Panc1 (cell line): ENCODE results near the gene ZNF273. TPM values are rescaled to one million over a fixed set of nuclear protein-coding genes. Genes with fewer than 3 reads are reported as not detected.

ENCODE experiments used
- ATAC-seq: fragments of 200-7000 bp; cut with Tn5 transposase; 2 replicates; pipeline ENCODE4 v1.9.1; 2020; ENCODE audit warnings: mild to moderate bottlenecking, moderate library complexity
- BruUV-seq: library from RNA; stranded (reverse); fragments of 400-500 nt; replicated peaks from 2 replicates; lab custom pipeline; 2021; lab: Mats Ljungman, UMichigan
- CTCF ChIA-PET: fragments of 300-600 bp; sonication (Branson Sonifier 250); formaldehyde crosslinking; loops from one replicate; lab custom pipeline; 2022; ENCODE audit warnings: antibody characterized with exemption; lab: Charles Lee
- POLR2A ChIA-PET: fragments of 300-600 bp; sonication (Branson Sonifier 250); formaldehyde crosslinking; loops from one replicate; lab custom pipeline; 2022; ENCODE audit warnings: antibody characterized with exemption; lab: Charles Lee
- DNase-seq: peaks from one replicate; pipeline ENCODE4 v3.0.0-alpha.2; 2010; ENCODE audit warnings: low read depth, low spot score
- H3K27ac ChIP-seq: 2 replicates; pipeline ENCODE4 v1.5.1; 2011; ENCODE audit warnings: mild to moderate bottlenecking, low read length, inconsistent platforms
- H3K27me3 ChIP-seq: fragments of 200-500 bp; sonication (Bioruptor generic); 2 replicates; pipeline ENCODE4 v1.6.0; 2014; ENCODE audit warnings: low read length, inconsistent platforms; ENCODE audit not compliant: control insufficient read depth, insufficient read depth
- H3K36me3 ChIP-seq: fragments of 200-500 bp; sonication (Bioruptor generic); 2 replicates; pipeline ENCODE4 v1.5.1; 2014; ENCODE audit warnings: inconsistent platforms, mild to moderate bottlenecking, low read length, moderate library complexity; ENCODE audit not compliant: control insufficient read depth, insufficient read depth
- H3K4me1 ChIP-seq: 2 replicates; pipeline ENCODE4 v1.5.1; 2011; ENCODE audit warnings: inconsistent platforms, mild to moderate bottlenecking, low read length, moderate library complexity; ENCODE audit not compliant: control insufficient read depth, insufficient read depth
- H3K4me3 ChIP-seq, 2 experiments: 2 replicates each; pipeline ENCODE4 v1.5.1; 2011 to 2012; ENCODE audit warnings: low read depth in 2 of 2, low read length in 2 of 2, mild to moderate bottlenecking in 2 of 2, inconsistent platforms in 1 of 2, moderate library complexity in 1 of 2
- H3K9me3 ChIP-seq: fragments of 200-500 bp; sonication (Bioruptor generic); 2 replicates; pipeline ENCODE4 v1.5.1; 2014; ENCODE audit warnings: low read depth, mild to moderate bottlenecking, inconsistent platforms, low read length, moderate library complexity; ENCODE audit not compliant: control insufficient read depth, insufficient read depth
- CTCF ChIP-seq: fragments of 450-650 bp; IDR thresholded peaks from 2 replicates; pipeline ENCODE4 v1.5.1; 2017; ENCODE audit warnings: mild to moderate bottlenecking
- POLR2AphosphoS5 ChIP-seq: IDR thresholded peaks from 2 replicates; pipeline ENCODE4 v1.6.1; 2012; ENCODE audit warnings: mild to moderate bottlenecking, low read depth, low read length, moderate library complexity
- REST ChIP-seq, 2 experiments: IDR thresholded peaks; 2 replicates each; pipeline ENCODE4 v1.6.1; 2011 to 2012; ENCODE audit warnings: low read depth in 2 of 2, control low read depth in 1 of 2, low read length in 1 of 2, mild to moderate bottlenecking in 1 of 2, moderate library complexity in 1 of 2; ENCODE audit not compliant: insufficient read depth in 1 of 2
- SIN3A ChIP-seq: IDR thresholded peaks from 2 replicates; pipeline ENCODE4 v1.6.1; 2012; ENCODE audit warnings: low read depth, mild to moderate bottlenecking, low read length, moderate library complexity, borderline replicate concordance; ENCODE audit not compliant: insufficient read depth
- TCF7L2 ChIP-seq: IDR thresholded peaks from 2 replicates; pipeline ENCODE4 v1.6.1; 2011; ENCODE audit warnings: mild to moderate bottlenecking, low read depth, low read length, inconsistent platforms
- in situ Hi-C: cut with HindIII; loops from 2 replicates; pipeline ENCODE4 v1.10.0; 2016; ENCODE audit warnings: low sequenced_read_pairs, low pct_unique_long_range_greater_than_20kb
- intact Hi-C: fragments of 100-400 bp; cut with micrococcal nuclease; formaldehyde crosslinking; loops from one replicate; pipeline ENCODE4 v1.10.0; 2022; ENCODE audit not compliant: unreplicated experiment
- total RNA-seq: library from RNA; stranded (reverse); gene quantifications from one replicate; pipeline ENCODE4 v1.2.1, GENCODE V29; 2021; ENCODE audit not compliant: unreplicated experiment

Gene ZNF273
- total RNA-seq, 1 experiment from 2014 or later: 6.4 TPM

- TF ChIP-seq POLR2AphosphoS5 (no peak), REST (IDR thresholded peaks at IDR 0.05; ENCODE audit: insufficient read depth in 1 of 2, low read depth in 2 of 2, low read length in 1 of 2) (no peak), SIN3A (no peak), TCF7L2 (no peak), CTCF (no peak)
- ChIA-PET CTCF (no interaction called here), POLR2A (no interaction called here)
- BruUV-seq: no TSS peak
- intact Hi-C loops (no loop called here), in situ Hi-C loops (no loop called here)
- Histone ChIP-seq H3K9me3 (no peaks in the 10 kb centered on the region), H3K4me3 (no peak overlapping the region), H3K27ac (no peak overlapping the region), H3K27me3 (peaks cover 9% of the 10 kb centered on the region), H3K4me1 (peaks cover 9% of the 10 kb centered on the region; the same call in 1 of the 2 replicates), H3K36me3 (no peaks in the 10 kb centered on the region)
- DNase-seq: no peak
- ATAC-seq: no peak
These were observed 18.8 kb upstream of the ZNF273 start for GRCh38 chr7:64884085-64884912.

GRCh38 chr7:64884913-64885370 is 18.1 kb upstream of the ZNF273 start:
- in situ Hi-C loops (no loop called here), intact Hi-C loops (no loop called here)
- ATAC-seq: no peak
- Histone ChIP-seq H3K4me1 (peaks cover 9% of the 10 kb centered on the region; the same call in 1 of the 2 replicates), H3K9me3 (no peaks in the 10 kb centered on the region), H3K36me3 (no peaks in the 10 kb centered on the region), H3K4me3 (no peak overlapping the region), H3K27ac (no peak overlapping the region), H3K27me3 (peaks cover 9% of the 10 kb centered on the region)
- ChIA-PET CTCF (no interaction called here), POLR2A (no interaction called here)
- TF ChIP-seq TCF7L2 (no peak), CTCF (no peak), POLR2AphosphoS5 (no peak), REST (IDR thresholded peaks at IDR 0.05; ENCODE audit: insufficient read depth in 1 of 2, low read depth in 2 of 2, low read length in 1 of 2) (no peak), SIN3A (no peak)
- BruUV-seq: no TSS peak
- no peak for DNase-seq
